Esophagus squamous epithelium (tissue), 5 donors: Measurements from ENCODE around the gene PCGF2. TPM values are rescaled to one million over a fixed set of nuclear protein-coding genes. Genes with fewer than 3 reads are reported as not detected.

Experiments used
- DNase-seq: peaks from one replicate; lab custom pipeline; 2025; lab: John Stamatoyannopoulos, UW
- H3K27ac ChIP-seq, 4 donors: fragments of 200-600 bp; sonication (generic); one replicate each; pipeline ENCODE4 v1.5.1; 2016 to 2019; ENCODE audit warnings: mild to moderate bottlenecking in 1 of 4
- H3K27me3 ChIP-seq, 4 donors: fragments of 200-600 bp; sonication (generic); 1 replicate in 3 of 4; 2 replicates in 1 of 4; pipeline versions ENCODE4 v1.5.1 to v1.6.0; 2017 to 2021; ENCODE audit warnings: antibody characterized with exemption in 1 of 4
- H3K36me3 ChIP-seq, 3 donors: fragments of 200-600 bp; sonication (generic); one replicate each; pipeline ENCODE4 v1.5.1; 2016 to 2019
- H3K4me1 ChIP-seq, 3 donors: fragments of 200-600 bp; sonication (generic); one replicate each; pipeline ENCODE4 v1.5.1; 2017 to 2019
- H3K4me3 ChIP-seq, 4 donors: fragments of 200-600 bp; sonication (generic); 1 replicate in 3 of 4; 2 replicates in 1 of 4; pipeline ENCODE4 v1.5.1; 2016 to 2019; ENCODE audit warnings: mild to moderate bottlenecking in 2 of 4, moderate library complexity in 1 of 4
- H3K9me3 ChIP-seq, 3 donors: fragments of 200-600 bp; sonication (generic); one replicate each; pipeline ENCODE4 v1.5.1; 2016 to 2019
- POLR2A ChIP-seq, 4 donors: fragments of 450-650 bp; IDR thresholded peaks; one replicate each; pipeline ENCODE4 v1.6.1; 2017; ENCODE audit warnings: antibody characterized with exemption in 4 of 4, mild to moderate bottlenecking in 4 of 4, moderate library complexity in 3 of 4
- WGBS, 2 donors: methylation state at CpG; one replicate each; pipeline ENCODE4 v1.1.5; 2018; 5-methylcytosine and 5-hydroxymethylcytosine counted together
- intact Hi-C: fragments of 100-400 bp; cut with DNase I; formaldehyde crosslinking; loops from one replicate; pipeline ENCODE4 v1.15.0; 2022
- total RNA-seq, 4 donors: library from RNA; depleted of rRNA; stranded (reverse); fragments of >200 nt; gene quantifications; one replicate each; pipeline ENCODE4 v1.1.0, GENCODE V29; 2016
- TF ChIP-seq, protein P1 (sequence below), 6 experiments: fragments of 450-650 bp in 4 of 6; fragments of 200-600 bp in 2 of 6; sonication (generic) in 2 of 6; IDR thresholded peaks; one replicate each; pipeline ENCODE4 v1.5.1; 2016 to 2019; ENCODE audit warnings: antibody characterized with exemption in 6 of 6, mild to moderate bottlenecking in 4 of 6, moderate library complexity in 4 of 6
- donor health status: DM: yes; HTN: yes; CAD: no.

PCGF2 gene
- total RNA-seq, 4 donors from 2014 or later = 2.5 to 11.8 (median 3.4) TPM

DNA sequence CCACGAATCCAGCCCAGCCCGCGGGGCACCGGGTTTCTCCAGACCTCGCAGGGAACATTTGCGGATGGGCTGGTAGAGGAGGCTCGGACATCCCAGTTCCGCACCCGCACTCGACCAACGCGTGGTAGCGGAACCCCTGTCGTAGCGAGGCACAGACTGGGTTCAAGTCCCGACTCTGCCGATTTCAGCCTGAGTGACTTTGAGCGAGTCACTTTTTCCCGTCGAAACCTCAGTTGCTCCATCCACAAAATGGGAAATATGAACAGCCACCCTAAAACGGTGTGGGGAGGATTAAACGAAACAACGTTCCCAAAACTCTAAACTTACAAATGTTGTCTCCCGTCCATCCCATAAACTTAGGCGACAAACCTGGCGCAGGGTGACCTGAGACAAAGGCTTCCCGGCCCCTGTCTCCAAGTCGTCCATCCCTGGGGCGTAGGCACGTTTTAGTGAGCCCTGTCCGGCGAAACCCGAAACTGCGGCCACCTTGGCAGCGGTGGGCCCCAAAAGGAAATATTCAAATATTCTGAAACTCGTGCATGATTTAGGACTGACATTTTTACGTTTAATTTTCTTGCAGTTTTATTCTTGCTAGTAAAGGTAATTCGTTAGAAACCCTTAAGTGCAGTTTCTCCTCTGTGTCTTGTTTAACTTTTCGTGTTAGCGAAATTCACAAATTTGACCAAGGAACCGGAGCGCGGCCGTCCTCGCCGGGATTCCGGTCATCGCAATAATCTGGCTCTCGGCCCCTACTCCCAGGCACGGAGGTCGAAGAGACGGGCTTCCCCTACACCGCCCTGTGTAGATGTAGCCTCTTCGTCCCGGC is 45.0 kb downstream of the PCGF2 start:
- WGBS, 2 donors = 0 to 3% methylated on average over 35 to 37 of the region's 55 CpGs
- peaks cover 0 to 9% (median 0%) of the 10 kb centered on the region in 3 donors for H3K36me3 ChIP-seq
- H3K27me3 ChIP-seq = no peaks in the 10 kb centered on the region
- H3K4me1 ChIP-seq = peaks cover 10 to 78% (median 28%) of the 10 kb centered on the region in 3 donors
- intact Hi-C loops = no loop called here
- no peaks in the 10 kb centered on the region for H3K9me3 ChIP-seq
- H3K4me3 ChIP-seq = peak overlapping the region; percentile 76 to 94 (median 90)
- TF ChIP-seq POLR2A (IDR thresholded peaks at IDR 0.05) = no peak
- TF ChIP-seq, protein P1, sequence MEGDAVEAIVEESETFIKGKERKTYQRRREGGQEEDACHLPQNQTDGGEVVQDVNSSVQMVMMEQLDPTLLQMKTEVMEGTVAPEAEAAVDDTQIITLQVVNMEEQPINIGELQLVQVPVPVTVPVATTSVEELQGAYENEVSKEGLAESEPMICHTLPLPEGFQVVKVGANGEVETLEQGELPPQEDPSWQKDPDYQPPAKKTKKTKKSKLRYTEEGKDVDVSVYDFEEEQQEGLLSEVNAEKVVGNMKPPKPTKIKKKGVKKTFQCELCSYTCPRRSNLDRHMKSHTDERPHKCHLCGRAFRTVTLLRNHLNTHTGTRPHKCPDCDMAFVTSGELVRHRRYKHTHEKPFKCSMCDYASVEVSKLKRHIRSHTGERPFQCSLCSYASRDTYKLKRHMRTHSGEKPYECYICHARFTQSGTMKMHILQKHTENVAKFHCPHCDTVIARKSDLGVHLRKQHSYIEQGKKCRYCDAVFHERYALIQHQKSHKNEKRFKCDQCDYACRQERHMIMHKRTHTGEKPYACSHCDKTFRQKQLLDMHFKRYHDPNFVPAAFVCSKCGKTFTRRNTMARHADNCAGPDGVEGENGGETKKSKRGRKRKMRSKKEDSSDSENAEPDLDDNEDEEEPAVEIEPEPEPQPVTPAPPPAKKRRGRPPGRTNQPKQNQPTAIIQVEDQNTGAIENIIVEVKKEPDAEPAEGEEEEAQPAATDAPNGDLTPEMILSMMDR (IDR thresholded peaks at IDR 0.05) = no peak
- peak overlapping the region; percentile 96 to 98 (median 96) for H3K27ac ChIP-seq
- DNase-seq = no peak

DNA sequence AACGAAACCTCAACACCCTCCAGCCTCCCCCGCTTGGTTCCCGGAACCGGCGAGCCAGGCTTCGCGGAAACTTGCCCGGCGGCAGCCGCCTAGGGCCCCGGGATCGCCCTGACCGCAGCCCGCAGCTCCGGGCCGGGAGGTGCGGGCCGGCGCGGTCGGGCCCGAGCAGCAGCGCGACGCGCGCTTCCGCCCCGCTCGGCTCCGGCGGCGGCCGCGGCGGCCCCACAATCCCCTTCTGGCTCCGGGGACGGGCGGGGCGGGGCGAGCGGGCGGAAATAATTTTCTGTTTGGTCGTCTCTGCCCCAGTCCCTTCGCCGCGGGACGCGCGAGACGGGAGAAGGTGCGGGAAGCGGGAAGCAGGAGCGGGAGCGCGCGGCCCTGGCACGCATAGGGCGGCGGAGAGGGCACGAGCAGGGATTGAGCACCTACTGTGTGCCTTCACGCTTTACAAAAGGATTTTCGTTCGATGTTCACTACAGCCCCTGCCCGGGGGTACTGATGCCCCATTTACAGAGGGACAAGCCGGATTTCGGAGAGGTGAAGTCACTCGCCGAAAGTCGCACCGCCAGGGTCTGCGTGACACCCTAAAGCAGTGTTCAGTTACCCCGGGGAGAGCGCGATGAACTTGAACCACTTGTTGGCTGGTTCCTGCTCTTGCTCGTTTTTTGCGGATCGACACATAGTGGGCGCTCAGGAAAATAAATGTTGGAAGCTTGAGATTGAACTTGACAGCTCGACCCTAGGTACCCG is 45.8 kb downstream of the PCGF2 start:
- H3K27ac ChIP-seq = peak overlapping the region; percentile 96 to 98 (median 96)
- TF ChIP-seq, protein P1 (IDR thresholded peaks at IDR 0.05) = no peak
- TF ChIP-seq POLR2A (IDR thresholded peaks at IDR 0.05) = peak in 3 of 4 donors; percentile 19 to 85 (median 71)
- DNase-seq = peak; percentile 44
- H3K4me1 ChIP-seq = peaks cover 10 to 70% (median 28%) of the 10 kb centered on the region in 3 donors
- H3K4me3 ChIP-seq = peak overlapping the region; percentile 76 to 94 (median 90)
- H3K27me3 ChIP-seq = no peaks in the 10 kb centered on the region
- peaks cover 0 to 1% (median 0%) of the 10 kb centered on the region in 3 donors for H3K36me3 ChIP-seq
- 1% methylated on average over 11 to 20 of the region's 81 CpGs for WGBS, 2 donors
- intact Hi-C loops = no loop called here
- no peaks in the 10 kb centered on the region for H3K9me3 ChIP-seq

DNA sequence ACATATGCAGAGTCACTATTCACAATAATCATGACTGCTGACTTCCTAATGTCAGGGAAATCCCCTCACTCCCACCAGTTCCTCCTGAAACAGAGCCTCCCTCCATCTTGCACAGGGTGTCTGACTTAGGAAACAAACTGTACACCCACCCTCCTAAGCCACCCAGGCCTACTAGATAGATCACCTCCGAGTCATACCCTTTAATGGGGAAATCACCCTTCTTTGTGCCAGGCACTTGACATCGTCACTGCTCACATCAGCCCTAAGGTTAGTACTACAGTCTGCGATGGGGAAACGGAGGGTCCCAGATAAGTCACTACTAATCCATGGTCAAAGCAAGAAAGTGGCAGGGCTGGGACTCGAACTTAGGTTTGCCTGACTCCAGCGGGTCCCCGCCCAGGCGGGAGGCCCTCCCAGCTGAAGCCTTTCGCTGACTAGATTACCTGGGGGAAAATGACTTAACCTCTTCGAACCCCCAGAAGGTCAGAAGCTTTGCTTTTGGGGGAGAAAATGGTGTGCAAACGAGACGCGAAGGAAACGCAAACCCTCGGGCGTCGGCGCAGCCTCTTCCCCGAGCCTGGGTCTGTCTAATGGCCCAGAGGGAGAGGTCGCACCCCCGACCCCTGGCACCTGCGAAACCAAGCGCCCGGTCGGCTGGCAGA is 46.5 kb downstream of the PCGF2 start:
- Histone ChIP-seq H3K36me3 (no peaks in the 10 kb centered on the region), H3K4me3 (peak overlapping the region; percentile 76 to 94 (median 90)), H3K27ac (peak overlapping the region; percentile 96 to 98 (median 96)), H3K4me1 (peaks cover 10 to 63% (median 21%) of the 10 kb centered on the region in 3 donors), H3K27me3 (no peaks in the 10 kb centered on the region), H3K9me3 (no peaks in the 10 kb centered on the region)
- WGBS, 2 donors = 3% methylated on average over 7 of the region's 25 CpGs; no CpG with 5 or more reads in 1 of the 2 donors
- TF ChIP-seq, protein P1 (IDR thresholded peaks at IDR 0.05) = no peak
- intact Hi-C loops = no loop called here
- DNase-seq = no peak

DNA sequence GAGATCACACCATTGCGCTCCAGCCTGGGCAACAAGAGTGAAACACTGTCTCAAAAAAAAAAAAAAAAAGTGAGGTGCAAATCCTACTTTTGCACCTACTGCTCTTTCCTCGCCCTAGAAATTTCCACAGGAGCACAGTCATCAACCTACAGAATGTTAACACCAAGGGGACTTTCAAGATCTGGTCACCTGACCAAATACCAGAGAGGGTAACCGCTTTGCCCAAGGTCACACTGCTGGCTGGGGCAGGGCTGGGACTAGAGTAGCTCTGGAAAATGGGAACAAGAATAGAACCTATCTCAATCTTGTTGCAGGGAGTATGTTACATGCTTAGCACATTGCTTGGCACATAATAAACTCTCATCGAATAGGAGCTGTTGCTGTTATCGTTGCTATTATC is 49.4 kb downstream of the PCGF2 start:
- no peak for TF ChIP-seq POLR2A (IDR thresholded peaks at IDR 0.05)
- TF ChIP-seq, protein P1 (IDR thresholded peaks at IDR 0.05) = no peak
- no peak for DNase-seq
- H3K27me3 ChIP-seq = no peaks in the 10 kb centered on the region
- H3K9me3 ChIP-seq = no peaks in the 10 kb centered on the region
- 80 to 82% methylated on average over 5 of the region's 5 CpGs for WGBS, 2 donors
- H3K27ac ChIP-seq = no peak overlapping the region
- intact Hi-C loops = no loop called here
- H3K36me3 ChIP-seq = no peaks in the 10 kb centered on the region
- peaks cover 10 to 57% (median 23%) of the 10 kb centered on the region in 3 donors for H3K4me1 ChIP-seq
- H3K4me3 ChIP-seq = no peak overlapping the region
